Measurements from ENCODE around the gene MGLL.

Gene MGLL

GRCh38 chr3:127785711-127786265, 36.5 kb downstream of the MGLL start:
- Mint-ChIP-seq H3K9me3 (no peaks in the 10 kb centered on the region), H3K27me3 (no peaks in the 10 kb centered on the region), H3K36me3 (no peaks in the 10 kb centered on the region), H3K27ac (no peak overlapping the region), H3K4me3 (no peak overlapping the region), H3K4me1 (peaks cover 3% of the 10 kb centered on the region)
- ATAC-seq (ENCODE audit: low read depth) = no peak
- DNase-seq (ENCODE audit: low spot score in 2 of 2) = no peak

- H3K27me3 Mint-ChIP-seq = no peaks in the 10 kb centered on the region
- no peak for DNase-seq (ENCODE audit: low spot score in 2 of 2)
- H3K4me1 Mint-ChIP-seq = peaks cover 3% of the 10 kb centered on the region
- no peaks in the 10 kb centered on the region for H3K36me3 Mint-ChIP-seq
- H3K9me3 Mint-ChIP-seq = no peaks in the 10 kb centered on the region
- H3K4me3 Mint-ChIP-seq = no peak overlapping the region
- no peak overlapping the region for H3K27ac Mint-ChIP-seq
- ATAC-seq (ENCODE audit: low read depth) = no peak
Measured at GRCh38 chr3:127784865-127785710, 37.2 kb downstream of the MGLL start.

- H3K36me3 Mint-ChIP-seq = no peaks in the 10 kb centered on the region
- no peaks in the 10 kb centered on the region for H3K27me3 Mint-ChIP-seq
- H3K4me1 Mint-ChIP-seq = peaks cover 3% of the 10 kb centered on the region
- ATAC-seq (ENCODE audit: low read depth) = no peak
- H3K27ac Mint-ChIP-seq = no peak overlapping the region
- H3K4me3 Mint-ChIP-seq = no peak overlapping the region
- DNase-seq (ENCODE audit: low spot score in 2 of 2) = no peak
- H3K9me3 Mint-ChIP-seq = no peaks in the 10 kb centered on the region
Measured at GRCh38 chr3:127784283-127784682, 38.0 kb downstream of the MGLL start.

GRCh38 chr3:127783642-127784160, 38.6 kb downstream of the MGLL start:
- Mint-ChIP-seq H3K9me3 (no peaks in the 10 kb centered on the region), H3K36me3 (no peaks in the 10 kb centered on the region), H3K27me3 (no peaks in the 10 kb centered on the region), H3K4me3 (no peak overlapping the region), H3K4me1 (peaks cover 3% of the 10 kb centered on the region), H3K27ac (no peak overlapping the region)
- no peak for DNase-seq (ENCODE audit: low spot score in 2 of 2)
- no peak for ATAC-seq (ENCODE audit: low read depth)

- Mint-ChIP-seq H3K27ac (no peak overlapping the region), H3K27me3 (no peaks in the 10 kb centered on the region), H3K4me1 (peaks cover 3% of the 10 kb centered on the region), H3K4me3 (no peak overlapping the region), H3K9me3 (no peaks in the 10 kb centered on the region), H3K36me3 (no peaks in the 10 kb centered on the region)
- DNase-seq (ENCODE audit: low spot score in 2 of 2) = no peak
- ATAC-seq (ENCODE audit: low read depth) = no peak
Measured at GRCh38 chr3:127783166-127783565, 39.1 kb downstream of the MGLL start.

GRCh38 chr3:127781411-127782001, 40.8 kb downstream of the MGLL start:
- H3K36me3 Mint-ChIP-seq = no peaks in the 10 kb centered on the region
- peaks cover 3% of the 10 kb centered on the region for H3K4me1 Mint-ChIP-seq
- ATAC-seq (ENCODE audit: low read depth) (no peak), DNase-seq (ENCODE audit: low spot score in 2 of 2) (no peak)
- no peak overlapping the region for H3K4me3 Mint-ChIP-seq
- no peak overlapping the region for H3K27ac Mint-ChIP-seq
- H3K9me3 Mint-ChIP-seq = peaks cover 5% of the 10 kb centered on the region
- no peaks in the 10 kb centered on the region for H3K27me3 Mint-ChIP-seq

- no peaks in the 10 kb centered on the region for H3K27me3 Mint-ChIP-seq
- H3K9me3 Mint-ChIP-seq = peaks cover 5% of the 10 kb centered on the region
- H3K36me3 Mint-ChIP-seq = no peaks in the 10 kb centered on the region
- H3K27ac Mint-ChIP-seq = no peak overlapping the region
- no peak overlapping the region for H3K4me3 Mint-ChIP-seq
- DNase-seq (ENCODE audit: low spot score in 2 of 2) = no peak
- no peak for ATAC-seq (ENCODE audit: low read depth)
- peaks cover 7% of the 10 kb centered on the region for H3K4me1 Mint-ChIP-seq
Measured at GRCh38 chr3:127780536-127781400, 41.5 kb downstream of the MGLL start.

GRCh38 chr3:127779747-127780146, 42.6 kb downstream of the MGLL start:
- DNase-seq (ENCODE audit: low spot score in 2 of 2) (no peak), ATAC-seq (ENCODE audit: low read depth) (no peak)
- Mint-ChIP-seq H3K4me1 (peaks cover 13% of the 10 kb centered on the region), H3K9me3 (peaks cover 5% of the 10 kb centered on the region), H3K36me3 (no peaks in the 10 kb centered on the region), H3K27ac (no peak overlapping the region), H3K4me3 (no peak overlapping the region), H3K27me3 (no peaks in the 10 kb centered on the region)

- no peak overlapping the region for H3K27ac Mint-ChIP-seq
- H3K36me3 Mint-ChIP-seq = no peaks in the 10 kb centered on the region
- H3K27me3 Mint-ChIP-seq = no peaks in the 10 kb centered on the region
- no peak overlapping the region for H3K4me3 Mint-ChIP-seq
- ATAC-seq (ENCODE audit: low read depth) (no peak), DNase-seq (ENCODE audit: low spot score in 2 of 2) (no peak)
- peaks cover 5% of the 10 kb centered on the region for H3K9me3 Mint-ChIP-seq
- H3K4me1 Mint-ChIP-seq = peaks cover 11% of the 10 kb centered on the region
Measured at GRCh38 chr3:127777921-127778656, 44.2 kb downstream of the MGLL start.

GRCh38 chr3:127777332-127777731, 45.0 kb downstream of the MGLL start:
- no peaks in the 10 kb centered on the region for H3K27me3 Mint-ChIP-seq
- DNase-seq (ENCODE audit: low spot score in 2 of 2) (no peak), ATAC-seq (ENCODE audit: low read depth) (no peak)
- peaks cover 5% of the 10 kb centered on the region for H3K9me3 Mint-ChIP-seq
- H3K4me1 Mint-ChIP-seq = peaks cover 11% of the 10 kb centered on the region
- no peaks in the 10 kb centered on the region for H3K36me3 Mint-ChIP-seq
- H3K27ac Mint-ChIP-seq = no peak overlapping the region
- H3K4me3 Mint-ChIP-seq = no peak overlapping the region

GRCh38 chr3:127776347-127776746, 46.0 kb downstream of the MGLL start:
- H3K9me3 Mint-ChIP-seq = peaks cover 5% of the 10 kb centered on the region
- DNase-seq (ENCODE audit: low spot score in 2 of 2) (no peak), ATAC-seq (ENCODE audit: low read depth) (no peak)
- no peaks in the 10 kb centered on the region for H3K36me3 Mint-ChIP-seq
- no peak overlapping the region for H3K4me3 Mint-ChIP-seq
- H3K27me3 Mint-ChIP-seq = no peaks in the 10 kb centered on the region
- H3K27ac Mint-ChIP-seq = no peak overlapping the region
- peaks cover 11% of the 10 kb centered on the region for H3K4me1 Mint-ChIP-seq

GRCh38 chr3:127775398-127776109, 46.8 kb downstream of the MGLL start:
- peak; percentile 44 for ATAC-seq (ENCODE audit: low read depth)
- Mint-ChIP-seq H3K4me3 (no peak overlapping the region), H3K36me3 (no peaks in the 10 kb centered on the region), H3K27ac (no peak overlapping the region), H3K4me1 (peaks cover 11% of the 10 kb centered on the region), H3K27me3 (no peaks in the 10 kb centered on the region), H3K9me3 (peaks cover 5% of the 10 kb centered on the region)
- DNase-seq (ENCODE audit: low spot score in 2 of 2) = no peak

- H3K27me3 Mint-ChIP-seq = no peaks in the 10 kb centered on the region
- no peak overlapping the region for H3K4me3 Mint-ChIP-seq
- H3K4me1 Mint-ChIP-seq = peaks cover 11% of the 10 kb centered on the region
- peaks cover 5% of the 10 kb centered on the region for H3K9me3 Mint-ChIP-seq
- H3K36me3 Mint-ChIP-seq = no peaks in the 10 kb centered on the region
- no peak for ATAC-seq (ENCODE audit: low read depth)
- no peak for DNase-seq (ENCODE audit: low spot score in 2 of 2)
- H3K27ac Mint-ChIP-seq = no peak overlapping the region
Measured at GRCh38 chr3:127774647-127775046, 47.7 kb downstream of the MGLL start.

All from memory B cell (primary cell).